K562 (cell line): ENCODE data around the gene CHAF1A. TPM values are rescaled to one million over a fixed set of nuclear protein-coding genes. Genes with fewer than 3 reads are reported as not detected.

ENCODE experiments used
- ATAC-seq: fragments of 200-7000 bp; cut with Tn5 transposase; 3 replicates; pipeline ENCODE4 v1.9.1; 2020; ENCODE audit warnings: moderate library complexity
- BruUV-seq: library from RNA; stranded (reverse); fragments of 400-500 nt; replicated peaks from 2 replicates; lab custom pipeline; 2021; lab: Mats Ljungman, UMichigan
- CTCF ChIA-PET: fragments of 300-600 bp; formaldehyde crosslinking; extraction: SDS; loops from one replicate; lab custom pipeline; 2021; ENCODE audit warnings: low intra/inter-chr PET ratio; lab: Yijun Ruan, JAX
- POLR2A ChIA-PET: fragments of 300-600, 350-650 bp; sonication (Branson Sonifier 250); formaldehyde crosslinking; extraction: SDS; loops from one replicate; lab custom pipeline; 2021; ENCODE audit warnings: antibody characterized with exemption, inconsistent platforms; lab: Yijun Ruan, JAX
- DNase-seq, 4 experiments: peaks; one replicate each; pipeline versions ENCODE4 v3.0.0 to v3.0.0-alpha.2; 2011 to 2018; ENCODE audit warnings: low spot score in 3 of 4, mixed read lengths in 3 of 4; ENCODE audit errors: extremely low read depth in 1 of 4
- FAIRE-seq: peaks from 2 replicates; lab custom pipeline; 2011; peaks lifted over from hg19 to GRCh38; lab: Jason Lieb, UNC
- H2AFZ ChIP-seq: 2 replicates; pipeline ENCODE4 v1.6.0; 2011; ENCODE audit warnings: low read depth, low read length, control low read depth, inconsistent platforms
- H3K27ac ChIP-seq: fragments of 200-600 bp; 3 replicates; pipeline ENCODE4 v1.8.0; 2011; ENCODE audit warnings: low read depth, mild to moderate bottlenecking, control low read depth, inconsistent platforms, low read length, moderate library complexity, mixed read lengths; ENCODE audit errors: extremely low read depth
- H3K27me3 ChIP-seq, 2 experiments: fragments of 300-600 bp in 1 of 2; 2 replicates in 1 of 2; 3 replicates in 1 of 2; pipeline versions ENCODE4 v1.6.0 to v1.8.0; 2011; ENCODE audit warnings: inconsistent platforms in 2 of 2, low read length in 2 of 2, mild to moderate bottlenecking in 1 of 2, mixed read lengths in 1 of 2, moderate library complexity in 1 of 2; ENCODE audit not compliant: control insufficient read depth in 2 of 2, insufficient read depth in 2 of 2
- H3K36me3 ChIP-seq: fragments of 300-600 bp; 3 replicates; pipeline ENCODE4 v1.8.0; 2011; ENCODE audit warnings: mild to moderate bottlenecking, low read length, inconsistent platforms; ENCODE audit not compliant: control insufficient read depth, insufficient read depth
- H3K4me1 ChIP-seq, 2 experiments: fragments of 200-600 bp in 1 of 2; replicated peaks in 1 of 2; 2 replicates in 1 of 2; 3 replicates in 1 of 2; pipeline versions ENCODE4 v1.5.1 to v1.8.0; 2011; ENCODE audit warnings: inconsistent platforms in 2 of 2, low read length in 2 of 2, mild to moderate bottlenecking in 1 of 2, mixed read lengths in 1 of 2, moderate library complexity in 1 of 2; ENCODE audit not compliant: control insufficient read depth in 2 of 2, insufficient read depth in 2 of 2
- H3K4me2 ChIP-seq: 2 replicates; pipeline ENCODE4 v1.6.1; 2011; ENCODE audit warnings: low read length, control low read depth, inconsistent platforms, mixed read lengths; ENCODE audit not compliant: insufficient read depth
- H3K4me3 ChIP-seq: fragments of 200-600 bp; sonication (generic), shearing (Covaris generic); 2 replicates; pipeline ENCODE4 v1.5.1; 2016; ENCODE audit warnings: control low read depth, inconsistent platforms
- H3K79me2 ChIP-seq: fragments of 200-600 bp; 3 replicates; pipeline ENCODE4 v1.8.0; 2011; ENCODE audit warnings: low read length, inconsistent platforms; ENCODE audit not compliant: control insufficient read depth, insufficient read depth
- H3K9ac ChIP-seq, 2 experiments: 2 replicates each; pipeline versions ENCODE4 v1.6.0 to v1.6.1; 2011; ENCODE audit warnings: low read depth in 2 of 2, low read length in 2 of 2, control low read depth in 1 of 2, inconsistent platforms in 1 of 2, mild to moderate bottlenecking in 1 of 2, mixed read lengths in 1 of 2; ENCODE audit not compliant: insufficient read depth in 1 of 2
- H3K9me1 ChIP-seq: one replicate; pipeline ENCODE4 v1.6.0; 2011; ENCODE audit warnings: inconsistent platforms, mild to moderate bottlenecking, low read length, moderate library complexity; ENCODE audit not compliant: control insufficient read depth, insufficient read depth
- H3K9me3 ChIP-seq: replicated peaks from 2 replicates; pipeline ENCODE4 v1.5.1; 2011; ENCODE audit warnings: low read depth, low read length, inconsistent platforms; ENCODE audit not compliant: control insufficient read depth, insufficient read depth
- H4K20me1 ChIP-seq: replicated peaks from 2 replicates; pipeline ENCODE4 v1.6.1; 2011; ENCODE audit warnings: low read length, inconsistent platforms, mixed read lengths; ENCODE audit not compliant: control insufficient read depth, insufficient read depth
- CBX1 ChIP-seq: sonication (generic); IDR thresholded peaks from 2 replicates; pipeline ENCODE4 v1.6.1; 2016; ENCODE audit warnings: antibody characterized with exemption, low read depth, mild to moderate bottlenecking
- CGGBP1 ChIP-seq: fragments of 250-450 bp; sonication (Bioruptor Pico); IDR thresholded peaks from 2 replicates; pipeline ENCODE4 v1.9.0; 2021; ENCODE audit warnings: mild to moderate bottlenecking
- CREBBP ChIP-seq: IDR thresholded peaks from one replicate; pipeline ENCODE4 v1.6.1; 2012; ENCODE audit warnings: low read depth, mild to moderate bottlenecking, control low read depth, inconsistent platforms, low read length
- SAFB2 ChIP-seq: fragments of 200-400 bp; formaldehyde crosslinking; IDR thresholded peaks from 2 replicates; pipeline ENCODE4 v1.6.1; 2018; ENCODE audit warnings: borderline replicate concordance, low read length, low read depth, moderate library complexity; ENCODE audit not compliant: severe bottlenecking
- SETDB1 ChIP-seq: IDR thresholded peaks from one replicate; pipeline ENCODE4 v1.6.1; 2012; ENCODE audit warnings: low read length, control low read depth, inconsistent platforms
- SNIP1 ChIP-seq: fragments of 450-650 bp; IDR thresholded peaks from 2 replicates; pipeline ENCODE4 v1.7.1; 2017; ENCODE audit warnings: low read depth, mild to moderate bottlenecking
- ZC3H11A ChIP-seq: IDR thresholded peaks from 2 replicates; pipeline ENCODE4 v1.6.1; 2012; ENCODE audit warnings: low read depth, low read length, improper control_type of control experiment
- ZC3H8 ChIP-seq: fragments of 450-650 bp; IDR thresholded peaks from 2 replicates; pipeline ENCODE4 v1.6.1; 2017
- WGBS: fragments of 100-300 bp; shearing (Covaris generic); methylation state at CpG from one replicate; pipeline ENCODE4 v1.1.6; 2016; ENCODE audit warnings: low coverage, mixed read lengths; ENCODE audit not compliant: insufficient coverage; ENCODE audit errors: missing lambda C conversion rate; 5-methylcytosine and 5-hydroxymethylcytosine counted together
- in situ Hi-C: fragments of 300-500 bp; cut with MboI; formaldehyde crosslinking; loops from 4 replicates; pipeline ENCODE4 v1.15.0; 2018; ENCODE audit warnings: inconsistent platforms, mixed read lengths
- intact Hi-C: fragments of 100-400 bp; cut with micrococcal nuclease; formaldehyde crosslinking; loops from 2 replicates; pipeline ENCODE4 v1.14.2; 2022
- polyA plus RNA-seq, 8 experiments: library from polyadenylated mRNA; depleted of rRNA in 4 of 8; stranded (reverse) in 5 of 8; unstranded in 3 of 8; fragments of >200 nt; fragmentation: Nextera tagmentation in 2 of 8; fragmentation: Illumina TruSeq in 1 of 8; extraction: Ambion mirVana in 2 of 8; extraction: Trizol in 1 of 8; gene quantifications; 2 replicates each; pipeline versions ENCODE4 v1.2.1 to v1.2.3, GENCODE V29; 2011 to 2014; ENCODE audit warnings: inconsistent platforms in 1 of 8, missing spikeins in 1 of 8
- total RNA-seq, 7 experiments: library from RNA; depleted of rRNA in 6 of 7; stranded (reverse); fragments of >200 nt in 6 of 7; fragmentation: Illumina TruSeq in 2 of 7; extraction: Trizol in 2 of 7; gene quantifications; 2 replicates each; pipeline versions ENCODE4 v1.2.1 to v1.2.3, GENCODE V29; 2011 to 2021; ENCODE audit warnings: low replicate concordance in 1 of 7
- TF ChIP-seq, protein P1 (sequence below): fragments of 450-650 bp; conservative IDR thresholded peaks from 2 replicates; pipeline ENCODE4 v1.6.1; 2016; ENCODE audit warnings: missing genetic modification characterization, low read depth, mild to moderate bottlenecking, control low read depth, missing compliant biosample characterization
- TF ChIP-seq, protein P2 (sequence below), 2 experiments: fragments of 450-650 bp; IDR thresholded peaks; 2 replicates each; pipeline ENCODE4 v1.6.1; 2016; ENCODE audit warnings: mild to moderate bottlenecking in 2 of 2, borderline replicate concordance in 1 of 2, low read depth in 1 of 2, moderate library complexity in 1 of 2

CHAF1A gene
- total and polyA plus RNA-seq, 9 of the 15 experiments (the other 6 are each of a cell fraction or from before 2014, with no cell fraction given), result 1.6 to 86.9 (median 45.2) TPM

DNA sequence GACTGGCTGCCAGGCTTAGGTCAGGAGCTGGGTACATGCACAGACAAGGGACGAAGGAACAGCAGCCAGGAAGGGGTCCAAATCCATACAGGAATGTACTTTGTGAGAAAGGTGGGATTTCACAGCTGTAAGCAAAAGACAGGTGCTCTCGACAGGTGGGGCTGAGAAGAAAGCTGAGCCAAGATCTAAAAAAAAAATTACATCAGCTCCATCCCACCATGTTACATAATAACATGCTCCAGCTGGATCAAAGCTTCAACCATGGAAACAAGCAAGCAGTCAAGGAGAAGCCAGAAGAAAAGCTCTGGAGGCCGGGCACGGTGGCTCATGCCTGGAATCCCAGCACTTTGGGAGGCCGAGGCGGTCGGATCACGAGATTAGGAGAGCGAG lies 47.2 kb downstream of the CHAF1A start:
- intact Hi-C loops, result no loop called here
- H3K27ac ChIP-seq, result no peak overlapping the region
- no TSS peak for BruUV-seq
- POLR2A ChIA-PET, result interaction anchor here (1.8 to 4.5 kb wide), 2 partner anchors 9 to 22 kb away, joined by 8 to 15 read pairs; no protein-coding TSS in a partner anchor
- no peak for ATAC-seq
- TF ChIP-seq SAFB2 (no peak), CBX1 (no peak), CGGBP1 (CRISPR knock-in tag) (no peak), CREBBP (no peak), ZC3H8 (no peak), ZC3H11A (no peak), SNIP1 (no peak), SETDB1 (no peak)
- TF ChIP-seq, protein P1, sequence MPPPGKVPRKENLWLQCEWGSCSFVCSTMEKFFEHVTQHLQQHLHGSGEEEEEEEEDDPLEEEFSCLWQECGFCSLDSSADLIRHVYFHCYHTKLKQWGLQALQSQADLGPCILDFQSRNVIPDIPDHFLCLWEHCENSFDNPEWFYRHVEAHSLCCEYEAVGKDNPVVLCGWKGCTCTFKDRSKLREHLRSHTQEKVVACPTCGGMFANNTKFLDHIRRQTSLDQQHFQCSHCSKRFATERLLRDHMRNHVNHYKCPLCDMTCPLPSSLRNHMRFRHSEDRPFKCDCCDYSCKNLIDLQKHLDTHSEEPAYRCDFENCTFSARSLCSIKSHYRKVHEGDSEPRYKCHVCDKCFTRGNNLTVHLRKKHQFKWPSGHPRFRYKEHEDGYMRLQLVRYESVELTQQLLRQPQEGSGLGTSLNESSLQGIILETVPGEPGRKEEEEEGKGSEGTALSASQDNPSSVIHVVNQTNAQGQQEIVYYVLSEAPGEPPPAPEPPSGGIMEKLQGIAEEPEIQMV (tag), result no peak
- TF ChIP-seq, protein P2, sequence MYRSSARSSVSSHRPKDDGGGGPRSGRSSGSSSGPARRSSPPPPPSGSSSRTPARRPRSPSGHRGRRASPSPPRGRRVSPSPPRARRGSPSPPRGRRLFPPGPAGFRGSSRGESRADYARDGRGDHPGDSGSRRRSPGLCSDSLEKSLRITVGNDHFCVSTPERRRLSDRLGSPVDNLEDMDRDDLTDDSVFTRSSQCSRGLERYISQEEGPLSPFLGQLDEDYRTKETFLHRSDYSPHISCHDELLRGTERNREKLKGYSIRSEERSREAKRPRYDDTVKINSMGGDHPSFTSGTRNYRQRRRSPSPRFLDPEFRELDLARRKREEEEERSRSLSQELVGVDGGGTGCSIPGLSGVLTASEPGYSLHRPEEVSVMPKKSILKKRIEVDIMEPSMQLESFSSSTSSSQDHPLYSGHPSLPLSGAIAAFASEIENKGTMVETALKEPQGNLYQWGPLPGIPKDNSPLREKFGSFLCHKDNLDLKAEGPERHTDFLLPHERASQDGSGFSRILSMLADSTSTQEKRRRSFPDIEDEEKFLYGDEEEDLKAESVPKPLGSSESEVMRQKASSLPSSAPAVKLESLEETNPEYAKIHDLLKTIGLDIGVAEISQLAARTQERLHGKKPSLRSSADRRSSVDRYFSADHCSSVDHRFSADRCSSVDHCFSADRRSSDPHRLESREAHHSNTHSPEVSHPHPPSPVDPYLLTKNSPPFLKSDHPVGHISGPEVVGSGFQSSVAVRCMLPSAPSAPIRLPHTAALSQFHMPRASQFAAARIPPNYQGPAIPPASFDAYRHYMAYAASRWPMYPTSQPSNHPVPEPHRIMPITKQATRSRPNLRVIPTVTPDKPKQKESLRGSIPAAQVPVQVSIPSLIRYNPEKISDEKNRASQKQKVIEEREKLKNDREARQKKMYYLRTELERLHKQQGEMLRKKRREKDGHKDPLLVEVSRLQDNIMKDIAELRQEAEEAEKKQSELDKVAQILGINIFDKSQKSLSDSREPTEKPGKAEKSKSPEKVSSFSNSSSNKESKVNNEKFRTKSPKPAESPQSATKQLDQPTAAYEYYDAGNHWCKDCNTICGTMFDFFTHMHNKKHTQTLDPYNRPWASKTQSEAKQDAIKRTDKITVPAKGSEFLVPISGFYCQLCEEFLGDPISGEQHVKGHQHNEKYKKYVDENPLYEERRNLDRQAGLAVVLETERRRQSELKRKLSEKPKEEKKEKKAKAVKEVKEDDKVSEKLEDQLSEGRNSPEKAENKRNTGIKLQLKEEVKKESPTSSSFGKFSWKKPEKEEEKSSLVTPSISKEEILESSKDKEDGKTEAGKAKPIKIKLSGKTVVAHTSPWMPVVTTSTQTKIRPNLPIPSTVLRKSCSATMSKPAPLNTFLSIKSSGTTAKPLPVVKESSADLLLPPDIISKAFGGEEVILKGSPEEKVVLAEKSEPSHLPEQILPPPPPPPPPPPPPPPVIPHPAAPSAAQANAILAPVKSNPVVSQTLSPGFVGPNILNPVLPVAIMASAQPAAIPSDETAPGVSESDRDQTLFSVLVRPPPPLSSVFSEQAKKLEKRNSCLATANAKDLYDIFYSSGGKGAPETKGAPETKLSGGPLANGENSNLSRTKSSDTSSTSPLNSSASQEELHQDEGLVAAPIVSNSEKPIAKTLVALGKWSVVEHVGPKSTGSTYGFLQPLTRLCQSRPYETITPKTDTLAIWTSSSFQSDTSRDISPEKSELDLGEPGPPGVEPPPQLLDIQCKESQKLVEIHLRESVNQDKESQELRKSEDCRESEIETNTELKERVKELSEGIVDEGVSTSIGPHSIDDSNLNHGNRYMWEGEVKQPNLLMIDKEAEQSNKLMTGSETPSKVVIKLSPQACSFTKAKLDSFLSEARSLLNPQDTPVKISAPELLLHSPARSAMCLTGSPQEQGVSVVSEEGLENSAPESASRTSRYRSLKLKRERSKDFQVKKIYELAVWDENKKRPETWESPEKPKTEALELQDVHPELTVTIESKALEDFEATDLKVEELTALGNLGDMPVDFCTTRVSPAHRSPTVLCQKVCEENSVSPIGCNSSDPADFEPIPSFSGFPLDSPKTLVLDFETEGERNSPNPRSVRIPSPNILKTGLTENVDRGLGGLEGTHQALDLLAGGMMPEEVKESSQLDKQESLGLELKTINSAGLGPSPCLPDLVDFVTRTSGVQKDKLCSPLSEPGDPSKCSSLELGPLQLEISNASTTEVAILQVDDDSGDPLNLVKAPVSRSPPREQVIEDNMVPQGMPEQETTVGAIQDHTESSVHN (IDR thresholded peaks at IDR 0.05; ENCODE audit: borderline replicate concordance in 1 of 2, low read depth in 1 of 2), result no peak
- no peak for FAIRE-seq
- CTCF ChIA-PET, result no interaction called here
- H3K36me3 ChIP-seq, result peaks cover 94% of the 10 kb centered on the region; the same call in 2 of the 3 replicates
- H4K20me1 ChIP-seq, result peaks cover 5% of the 10 kb centered on the region; the same call in 1 of the 2 replicates
- H3K4me2 ChIP-seq, result no peak overlapping the region
- WGBS, result 95% methylated on average over 8 of the region's 9 CpGs
- peaks cover 2 to 65% of the 10 kb centered on the region in 2 experiments for H3K4me1 ChIP-seq
- H3K79me2 ChIP-seq, result peaks cover 9% of the 10 kb centered on the region
- H3K9me1 ChIP-seq, result peaks cover 2% of the 10 kb centered on the region
- no peaks in the 10 kb centered on the region for H3K9me3 ChIP-seq
- no peak for DNase-seq
- no peak overlapping the region for H3K9ac ChIP-seq
- H3K27me3 ChIP-seq, result no peaks in the 10 kb centered on the region
- no peak overlapping the region for H2AFZ ChIP-seq
- no peak overlapping the region for H3K4me3 ChIP-seq
- in situ Hi-C loops, result no loop called here
